K562 (cell line): ENCODE measurements around the gene NME7. TPM values are rescaled to one million over a fixed set of nuclear protein-coding genes. Genes with fewer than 3 reads are reported as not detected.

Experiments used
- ATAC-seq: fragments of 200-7000 bp; cut with Tn5 transposase; 3 replicates; pipeline ENCODE4 v1.9.1; 2020; ENCODE audit warnings: moderate library complexity
- BruUV-seq: library from RNA; stranded (reverse); fragments of 400-500 nt; replicated peaks from 2 replicates; lab custom pipeline; 2021; lab: Mats Ljungman, UMichigan
- CTCF ChIA-PET: fragments of 300-600 bp; formaldehyde crosslinking; extraction: SDS; loops from one replicate; lab custom pipeline; 2021; ENCODE audit warnings: low intra/inter-chr PET ratio; lab: Yijun Ruan, JAX
- POLR2A ChIA-PET: fragments of 300-600, 350-650 bp; sonication (Branson Sonifier 250); formaldehyde crosslinking; extraction: SDS; loops from one replicate; lab custom pipeline; 2021; ENCODE audit warnings: antibody characterized with exemption, inconsistent platforms; lab: Yijun Ruan, JAX
- DNase-seq, 4 experiments: peaks; one replicate each; pipeline versions ENCODE4 v3.0.0 to v3.0.0-alpha.2; 2011 to 2018; ENCODE audit warnings: low spot score in 3 of 4, mixed read lengths in 3 of 4; ENCODE audit errors: extremely low read depth in 1 of 4
- FAIRE-seq: peaks from 2 replicates; lab custom pipeline; 2011; peaks lifted over from hg19 to GRCh38; lab: Jason Lieb, UNC
- H2AFZ ChIP-seq: 2 replicates; pipeline ENCODE4 v1.6.0; 2011; ENCODE audit warnings: low read depth, low read length, control low read depth, inconsistent platforms
- H3K27ac ChIP-seq: fragments of 200-600 bp; 3 replicates; pipeline ENCODE4 v1.8.0; 2011; ENCODE audit warnings: low read depth, mild to moderate bottlenecking, control low read depth, inconsistent platforms, low read length, moderate library complexity, mixed read lengths; ENCODE audit errors: extremely low read depth
- H3K27me3 ChIP-seq, 2 experiments: fragments of 300-600 bp in 1 of 2; 2 replicates in 1 of 2; 3 replicates in 1 of 2; pipeline versions ENCODE4 v1.6.0 to v1.8.0; 2011; ENCODE audit warnings: inconsistent platforms in 2 of 2, low read length in 2 of 2, mild to moderate bottlenecking in 1 of 2, mixed read lengths in 1 of 2, moderate library complexity in 1 of 2; ENCODE audit not compliant: control insufficient read depth in 2 of 2, insufficient read depth in 2 of 2
- H3K36me3 ChIP-seq: fragments of 300-600 bp; 3 replicates; pipeline ENCODE4 v1.8.0; 2011; ENCODE audit warnings: mild to moderate bottlenecking, low read length, inconsistent platforms; ENCODE audit not compliant: control insufficient read depth, insufficient read depth
- H3K4me1 ChIP-seq, 2 experiments: fragments of 200-600 bp in 1 of 2; replicated peaks in 1 of 2; 2 replicates in 1 of 2; 3 replicates in 1 of 2; pipeline versions ENCODE4 v1.5.1 to v1.8.0; 2011; ENCODE audit warnings: inconsistent platforms in 2 of 2, low read length in 2 of 2, mild to moderate bottlenecking in 1 of 2, mixed read lengths in 1 of 2, moderate library complexity in 1 of 2; ENCODE audit not compliant: control insufficient read depth in 2 of 2, insufficient read depth in 2 of 2
- H3K4me2 ChIP-seq: 2 replicates; pipeline ENCODE4 v1.6.1; 2011; ENCODE audit warnings: low read length, control low read depth, inconsistent platforms, mixed read lengths; ENCODE audit not compliant: insufficient read depth
- H3K4me3 ChIP-seq: fragments of 200-600 bp; sonication (generic), shearing (Covaris generic); 2 replicates; pipeline ENCODE4 v1.5.1; 2016; ENCODE audit warnings: control low read depth, inconsistent platforms
- H3K79me2 ChIP-seq: fragments of 200-600 bp; 3 replicates; pipeline ENCODE4 v1.8.0; 2011; ENCODE audit warnings: low read length, inconsistent platforms; ENCODE audit not compliant: control insufficient read depth, insufficient read depth
- H3K9ac ChIP-seq, 2 experiments: 2 replicates each; pipeline versions ENCODE4 v1.6.0 to v1.6.1; 2011; ENCODE audit warnings: low read depth in 2 of 2, low read length in 2 of 2, control low read depth in 1 of 2, inconsistent platforms in 1 of 2, mild to moderate bottlenecking in 1 of 2, mixed read lengths in 1 of 2; ENCODE audit not compliant: insufficient read depth in 1 of 2
- H3K9me1 ChIP-seq: one replicate; pipeline ENCODE4 v1.6.0; 2011; ENCODE audit warnings: inconsistent platforms, mild to moderate bottlenecking, low read length, moderate library complexity; ENCODE audit not compliant: control insufficient read depth, insufficient read depth
- H3K9me3 ChIP-seq: replicated peaks from 2 replicates; pipeline ENCODE4 v1.5.1; 2011; ENCODE audit warnings: low read depth, low read length, inconsistent platforms; ENCODE audit not compliant: control insufficient read depth, insufficient read depth
- H4K20me1 ChIP-seq: replicated peaks from 2 replicates; pipeline ENCODE4 v1.6.1; 2011; ENCODE audit warnings: low read length, inconsistent platforms, mixed read lengths; ENCODE audit not compliant: control insufficient read depth, insufficient read depth
- COPS2 ChIP-seq: fragments of 450-650 bp; conservative IDR thresholded peaks from 2 replicates; pipeline ENCODE4 v1.6.1; 2016; ENCODE audit warnings: mild to moderate bottlenecking, moderate library complexity
- EP300 ChIP-seq: IDR thresholded peaks from 2 replicates; pipeline ENCODE4 v1.6.1; 2012; ENCODE audit warnings: low read length, improper control_type of control experiment
- GABPB1 ChIP-seq: sonication (generic); formaldehyde crosslinking; IDR thresholded peaks from 2 replicates; pipeline ENCODE4 v1.8.0; 2022; ENCODE audit warnings: mild to moderate bottlenecking, missing genetic modification reagents
- HNRNPUL1 ChIP-seq: fragments of 200-400 bp; formaldehyde crosslinking; IDR thresholded peaks from 2 replicates; pipeline ENCODE4 v1.6.1; 2017; ENCODE audit warnings: low read length
- NCOA1 ChIP-seq: fragments of 450-650 bp; IDR thresholded peaks from 2 replicates; pipeline ENCODE4 v1.6.1; 2016; ENCODE audit warnings: low read depth
- NFE2L1 ChIP-seq: fragments of 450-650 bp; IDR thresholded peaks from 2 replicates; pipeline ENCODE4 v1.6.1; 2016; ENCODE audit warnings: missing genetic modification characterization, low read depth, mild to moderate bottlenecking, missing compliant biosample characterization, moderate library complexity, borderline replicate concordance
- RAD21 ChIP-seq, 2 experiments: fragments of 250-450 bp in 1 of 2; fragments of 450-650 bp in 1 of 2; sonication (Bioruptor Pico) in 1 of 2; formaldehyde crosslinking in 1 of 2; IDR thresholded peaks in 1 of 2; conservative IDR thresholded peaks in 1 of 2; 2 replicates each; pipeline versions ENCODE4 v1.4.0 to v1.8.0; 2020 to 2022; ENCODE audit warnings: mild to moderate bottlenecking in 2 of 2, moderate library complexity in 1 of 2
- TSC22D4 ChIP-seq: fragments of 450-650 bp; IDR thresholded peaks from 2 replicates; pipeline ENCODE4 v1.6.1; 2016; ENCODE audit warnings: missing genetic modification characterization, missing biosample characterization, control low read depth
- in situ Hi-C: fragments of 300-500 bp; cut with MboI; formaldehyde crosslinking; loops from 4 replicates; pipeline ENCODE4 v1.15.0; 2018; ENCODE audit warnings: inconsistent platforms, mixed read lengths
- intact Hi-C: fragments of 100-400 bp; cut with micrococcal nuclease; formaldehyde crosslinking; loops from 2 replicates; pipeline ENCODE4 v1.14.2; 2022
- polyA plus RNA-seq, 8 experiments: library from polyadenylated mRNA; depleted of rRNA in 4 of 8; stranded (reverse) in 5 of 8; unstranded in 3 of 8; fragments of >200 nt; fragmentation: Nextera tagmentation in 2 of 8; fragmentation: Illumina TruSeq in 1 of 8; extraction: Ambion mirVana in 2 of 8; extraction: Trizol in 1 of 8; gene quantifications; 2 replicates each; pipeline versions ENCODE4 v1.2.1 to v1.2.3, GENCODE V29; 2011 to 2014; ENCODE audit warnings: inconsistent platforms in 1 of 8, missing spikeins in 1 of 8
- total RNA-seq, 7 experiments: library from RNA; depleted of rRNA in 6 of 7; stranded (reverse); fragments of >200 nt in 6 of 7; fragmentation: Illumina TruSeq in 2 of 7; extraction: Trizol in 2 of 7; gene quantifications; 2 replicates each; pipeline versions ENCODE4 v1.2.1 to v1.2.3, GENCODE V29; 2011 to 2021; ENCODE audit warnings: low replicate concordance in 1 of 7
- TF ChIP-seq, protein P1 (sequence below): sonication (generic); formaldehyde crosslinking; IDR thresholded peaks from 2 replicates; pipeline ENCODE4 v1.8.0; 2022; ENCODE audit warnings: missing genetic modification reagents, mild to moderate bottlenecking, borderline replicate concordance

The NME7 gene
- total and polyA plus RNA-seq, 9 of the 15 experiments (the other 6 are each of a cell fraction or from before 2014, with no cell fraction given): 7.9 to 43.2 (median 23.9) TPM

DNA sequence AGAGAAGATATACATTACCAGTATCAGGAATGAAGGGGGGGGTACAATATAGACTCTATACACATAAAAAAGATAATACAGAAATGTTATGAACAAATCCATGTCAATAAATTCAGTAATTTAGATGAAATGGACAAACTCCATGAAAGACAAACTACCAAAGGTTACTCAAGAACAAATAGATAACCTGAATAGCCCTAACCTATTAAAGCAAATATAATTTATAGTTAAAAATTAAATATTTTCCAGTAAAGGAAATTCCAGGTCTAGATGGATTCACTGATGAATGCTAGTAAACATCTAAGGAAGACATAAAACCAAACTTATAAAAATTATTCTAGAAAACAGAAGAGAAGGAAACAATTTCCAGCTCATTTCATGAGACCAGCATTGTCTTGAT, 13.6 kb upstream of the NME7 start:
- no peak overlapping the region for H2AFZ ChIP-seq
- DNase-seq (no peak), ATAC-seq (no peak), FAIRE-seq (no peak)
- ChIA-PET POLR2A (no interaction called here), CTCF (no interaction called here)
- intact Hi-C loops (no loop called here), in situ Hi-C loops (no loop called here)
- H3K4me3 ChIP-seq: no peak overlapping the region
- no peaks in the 10 kb centered on the region for H4K20me1 ChIP-seq
- no peak overlapping the region for H3K4me2 ChIP-seq
- no peaks in the 10 kb centered on the region for H3K9me3 ChIP-seq
- H3K36me3 ChIP-seq: peaks cover 79% of the 10 kb centered on the region
- BruUV-seq: no TSS peak
- no peaks in the 10 kb centered on the region for H3K9me1 ChIP-seq
- H3K9ac ChIP-seq: no peak overlapping the region
- H3K4me1 ChIP-seq: no peaks in the 10 kb centered on the region
- H3K79me2 ChIP-seq: no peaks in the 10 kb centered on the region
- TF ChIP-seq GABPB1 (CRISPR knock-in tag): no peak
- no peak for TF ChIP-seq TSC22D4
- TF ChIP-seq NFE2L1 (tag): no peak
- no peak for TF ChIP-seq NCOA1
- TF ChIP-seq HNRNPUL1: no peak
- no peak for TF ChIP-seq EP300
- TF ChIP-seq RAD21 (CRISPR knock-in tag; conservative IDR thresholded peaks at IDR 0.05 in 1 of 2, IDR thresholded peaks at IDR 0.05 in 1 of 2): no peak
- TF ChIP-seq, protein P1, sequence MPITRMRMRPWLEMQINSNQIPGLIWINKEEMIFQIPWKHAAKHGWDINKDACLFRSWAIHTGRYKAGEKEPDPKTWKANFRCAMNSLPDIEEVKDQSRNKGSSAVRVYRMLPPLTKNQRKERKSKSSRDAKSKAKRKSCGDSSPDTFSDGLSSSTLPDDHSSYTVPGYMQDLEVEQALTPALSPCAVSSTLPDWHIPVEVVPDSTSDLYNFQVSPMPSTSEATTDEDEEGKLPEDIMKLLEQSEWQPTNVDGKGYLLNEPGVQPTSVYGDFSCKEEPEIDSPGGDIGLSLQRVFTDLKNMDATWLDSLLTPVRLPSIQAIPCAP: no peak
- no peak for TF ChIP-seq COPS2
- no peaks in the 10 kb centered on the region for H3K27me3 ChIP-seq
- H3K27ac ChIP-seq: no peak overlapping the region
